Thyroid gland (tissue), 4 donors: ENCODE measurements around the gene ALPL. TPM values are rescaled to one million over a fixed set of nuclear protein-coding genes. Genes with fewer than 3 reads are reported as not detected.
A peak's percentile ranks its signal among the peaks of the same experiment; 100 is the strongest.

Experiments used
- DNase-seq, 2 donors: peaks; one replicate each; pipeline ENCODE4 v3.0.0-alpha.2; 2019
- H3K27ac ChIP-seq, 3 donors: fragments of 200-600 bp; sonication (generic); 1 replicate in 2 of 3; 2 replicates in 1 of 3; pipeline ENCODE4 v1.5.1; 2016 to 2019; ENCODE audit warnings: mild to moderate bottlenecking in 1 of 3, moderate library complexity in 1 of 3
- H3K27me3 ChIP-seq: fragments of 200-600 bp; sonication (generic); one replicate; pipeline ENCODE4 v1.5.1; 2019
- H3K36me3 ChIP-seq, 2 donors: fragments of 200-600 bp; sonication (generic); one replicate each; pipeline ENCODE4 v1.5.1; 2016 to 2019
- H3K4me1 ChIP-seq, 2 donors: fragments of 200-600 bp; sonication (generic); one replicate each; pipeline ENCODE4 v1.5.1; 2017 to 2019
- H3K4me3 ChIP-seq, 3 donors: fragments of 200-600 bp; sonication (generic); replicated peaks in 1 of 3; 1 replicate in 2 of 3; 2 replicates in 1 of 3; pipeline ENCODE4 v1.5.1; 2016; ENCODE audit warnings: mild to moderate bottlenecking in 1 of 3
- H3K9me3 ChIP-seq: fragments of 200-600 bp; sonication (generic); one replicate; pipeline ENCODE4 v1.5.1; 2017
- POLR2A ChIP-seq, 2 donors: fragments of 450-650 bp; IDR thresholded peaks; one replicate each; pipeline ENCODE4 v1.6.1; 2017; ENCODE audit warnings: antibody characterized with exemption in 2 of 2, mild to moderate bottlenecking in 2 of 2, moderate library complexity in 1 of 2
- WGBS, 2 donors: methylation state at CpG; one replicate each; pipeline ENCODE4 v1.1.5; 2017; 5-methylcytosine and 5-hydroxymethylcytosine counted together
- intact Hi-C: fragments of 100-400 bp; cut with DNase I; formaldehyde crosslinking; loops from one replicate; pipeline ENCODE4 v1.15.1; 2023
- total RNA-seq, 4 donors: library from RNA; depleted of rRNA; stranded (reverse); fragments of >200 nt; gene quantifications; one replicate each; pipeline ENCODE4 v1.2.3, GENCODE V29; 2016
- TF ChIP-seq, protein P1 (sequence below), 6 experiments: fragments of 200-600 bp in 3 of 6; fragments of 450-650 bp in 3 of 6; sonication (generic) in 3 of 6; IDR thresholded peaks; one replicate each; pipeline ENCODE4 v1.5.1; 2016 to 2019; ENCODE audit warnings: antibody characterized with exemption in 6 of 6, mild to moderate bottlenecking in 2 of 6, inconsistent platforms in 1 of 6, moderate library complexity in 1 of 6

ALPL gene
- total RNA-seq, 4 donors from 2014 or later, result 4.0 to 15.6 (median 4.5) TPM

DNA sequence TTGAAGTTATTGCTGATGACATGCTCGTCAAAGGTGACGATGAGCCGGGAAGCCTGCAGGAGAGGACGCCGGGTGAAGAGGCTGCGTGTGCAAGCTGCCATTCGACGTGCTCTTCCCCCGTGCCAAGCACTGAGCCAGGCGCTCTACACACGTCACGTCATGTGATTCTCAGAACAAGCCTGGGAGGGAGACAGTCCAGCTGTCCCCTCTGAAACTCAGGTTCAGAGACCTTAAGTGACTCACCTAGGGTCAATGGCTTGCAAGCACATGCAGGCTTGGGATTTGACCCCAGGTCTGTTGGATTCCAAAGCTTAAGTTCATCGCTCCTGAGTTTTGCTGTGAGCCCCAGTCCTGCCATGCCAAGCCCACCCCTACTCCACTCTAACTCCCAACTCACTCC lies 102.8 kb downstream of the ALPL start:
- 94 to 95% methylated on average over 13 of the region's 13 CpGs for WGBS, 2 donors
- Histone ChIP-seq H3K27me3 (no peaks in the 10 kb centered on the region), H3K9me3 (no peaks in the 10 kb centered on the region), H3K36me3 (peaks cover 75 to 85% of the 10 kb centered on the region in 2 donors), H3K4me1 (peaks cover 0 to 7% of the 10 kb centered on the region in 2 donors), H3K4me3 (no peak overlapping the region), H3K27ac (no peak overlapping the region)
- no peak for DNase-seq
- intact Hi-C loops, result no loop called here
- TF ChIP-seq, protein P1, sequence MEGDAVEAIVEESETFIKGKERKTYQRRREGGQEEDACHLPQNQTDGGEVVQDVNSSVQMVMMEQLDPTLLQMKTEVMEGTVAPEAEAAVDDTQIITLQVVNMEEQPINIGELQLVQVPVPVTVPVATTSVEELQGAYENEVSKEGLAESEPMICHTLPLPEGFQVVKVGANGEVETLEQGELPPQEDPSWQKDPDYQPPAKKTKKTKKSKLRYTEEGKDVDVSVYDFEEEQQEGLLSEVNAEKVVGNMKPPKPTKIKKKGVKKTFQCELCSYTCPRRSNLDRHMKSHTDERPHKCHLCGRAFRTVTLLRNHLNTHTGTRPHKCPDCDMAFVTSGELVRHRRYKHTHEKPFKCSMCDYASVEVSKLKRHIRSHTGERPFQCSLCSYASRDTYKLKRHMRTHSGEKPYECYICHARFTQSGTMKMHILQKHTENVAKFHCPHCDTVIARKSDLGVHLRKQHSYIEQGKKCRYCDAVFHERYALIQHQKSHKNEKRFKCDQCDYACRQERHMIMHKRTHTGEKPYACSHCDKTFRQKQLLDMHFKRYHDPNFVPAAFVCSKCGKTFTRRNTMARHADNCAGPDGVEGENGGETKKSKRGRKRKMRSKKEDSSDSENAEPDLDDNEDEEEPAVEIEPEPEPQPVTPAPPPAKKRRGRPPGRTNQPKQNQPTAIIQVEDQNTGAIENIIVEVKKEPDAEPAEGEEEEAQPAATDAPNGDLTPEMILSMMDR (IDR thresholded peaks at IDR 0.05), result no peak
- TF ChIP-seq POLR2A (IDR thresholded peaks at IDR 0.05), result no peak

DNA sequence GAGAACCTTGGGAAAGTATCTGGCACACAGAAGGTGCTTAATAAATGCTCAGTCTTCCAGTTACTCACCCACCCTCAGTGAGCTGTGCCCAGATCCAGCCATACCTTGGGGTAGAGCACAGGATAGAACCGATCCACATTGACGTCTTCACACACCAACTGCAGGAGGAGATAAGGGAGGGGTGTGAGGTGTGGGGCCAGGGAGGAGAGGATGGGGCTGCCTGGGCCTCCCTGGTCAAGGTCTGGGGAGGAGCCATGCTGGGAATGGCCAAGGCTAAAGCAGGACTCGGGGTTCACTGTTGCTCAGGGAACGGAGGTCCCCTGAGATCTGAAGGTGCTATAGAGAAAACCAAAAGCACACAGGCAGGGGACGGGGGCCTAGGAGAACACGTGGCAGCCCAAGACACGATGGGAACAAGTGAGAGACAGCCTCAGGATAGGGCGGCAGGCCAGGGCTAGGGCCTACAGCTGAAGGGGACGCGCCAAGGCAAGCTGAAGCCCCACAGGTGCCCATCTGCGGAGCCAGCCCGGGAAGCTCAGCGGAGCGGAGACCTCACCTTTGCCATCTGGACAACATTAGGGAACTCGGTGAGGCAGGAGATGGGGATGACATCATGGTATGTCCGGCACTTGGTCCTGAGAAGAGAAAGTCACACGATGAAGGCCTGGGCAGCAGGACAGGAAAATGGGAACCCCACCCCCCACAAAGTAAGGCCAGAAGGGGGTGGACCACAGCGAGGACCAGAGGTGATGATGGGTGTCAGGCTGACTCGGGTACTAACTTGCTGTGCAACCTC lies 104.0 kb downstream of the ALPL start:
- peaks cover 0 to under 1% of the 10 kb centered on the region in 2 donors for H3K4me1 ChIP-seq
- no peaks in the 10 kb centered on the region for H3K9me3 ChIP-seq
- H3K4me3 ChIP-seq, result no peak overlapping the region
- intact Hi-C loops, result no loop called here
- peak overlapping the region in 1 of 3 donors; percentile 7 for H3K27ac ChIP-seq
- TF ChIP-seq, protein P1 (IDR thresholded peaks at IDR 0.05), result no peak
- TF ChIP-seq POLR2A (IDR thresholded peaks at IDR 0.05), result no peak
- no peaks in the 10 kb centered on the region for H3K27me3 ChIP-seq
- no peak for DNase-seq
- WGBS, 2 donors, result 87 to 91% methylated on average over 19 of the region's 19 CpGs
- H3K36me3 ChIP-seq, result peaks cover 80 to 90% of the 10 kb centered on the region in 2 donors

DNA sequence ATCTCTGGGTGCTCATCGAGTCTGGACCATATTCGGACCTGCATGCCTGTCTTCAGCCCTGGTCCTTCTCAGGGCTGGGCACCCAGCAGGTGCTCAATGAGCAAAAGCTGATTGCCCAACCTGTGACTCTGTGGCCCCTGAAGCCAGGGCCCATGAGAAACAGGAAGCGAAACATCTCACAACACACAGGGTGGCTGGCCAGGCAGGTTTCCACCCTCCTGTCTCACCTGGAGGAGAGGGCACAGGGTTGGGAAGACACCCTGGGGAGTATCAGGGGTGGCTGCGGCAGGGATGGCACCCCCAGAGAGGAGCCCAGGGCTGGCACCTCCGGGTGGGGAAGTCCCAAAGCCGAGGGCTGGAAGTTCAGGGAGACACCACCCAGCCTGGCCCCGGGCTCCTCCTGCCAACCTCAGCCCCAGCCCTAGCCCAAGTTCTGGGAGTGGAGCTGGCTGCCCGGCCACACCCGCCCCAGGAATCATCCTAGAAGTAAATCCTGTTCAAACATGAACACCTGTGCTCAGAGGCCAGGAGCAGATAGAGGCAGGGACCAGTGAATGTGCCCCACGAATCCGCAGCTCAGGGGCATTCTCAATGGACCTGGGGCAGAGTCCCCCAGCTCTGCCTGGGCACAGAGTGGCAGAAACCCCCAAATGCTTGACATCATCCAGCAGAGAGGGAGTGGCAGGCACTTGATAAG lies 105.3 kb downstream of the ALPL start:
- Histone ChIP-seq H3K4me3 (no peak overlapping the region), H3K9me3 (no peaks in the 10 kb centered on the region), H3K4me1 (peaks cover 10 to 14% of the 10 kb centered on the region in 2 donors), H3K27ac (peak overlapping the region in 1 of 3 donors; percentile 38), H3K27me3 (no peaks in the 10 kb centered on the region), H3K36me3 (peaks cover 69 to 79% of the 10 kb centered on the region in 2 donors)
- WGBS, 2 donors, result 85 to 91% methylated on average over 4 to 9 of the region's 11 CpGs
- TF ChIP-seq, protein P1 (IDR thresholded peaks at IDR 0.05), result no peak
- TF ChIP-seq POLR2A (IDR thresholded peaks at IDR 0.05), result no peak
- DNase-seq, result no peak
- intact Hi-C loops, result no loop called here

DNA sequence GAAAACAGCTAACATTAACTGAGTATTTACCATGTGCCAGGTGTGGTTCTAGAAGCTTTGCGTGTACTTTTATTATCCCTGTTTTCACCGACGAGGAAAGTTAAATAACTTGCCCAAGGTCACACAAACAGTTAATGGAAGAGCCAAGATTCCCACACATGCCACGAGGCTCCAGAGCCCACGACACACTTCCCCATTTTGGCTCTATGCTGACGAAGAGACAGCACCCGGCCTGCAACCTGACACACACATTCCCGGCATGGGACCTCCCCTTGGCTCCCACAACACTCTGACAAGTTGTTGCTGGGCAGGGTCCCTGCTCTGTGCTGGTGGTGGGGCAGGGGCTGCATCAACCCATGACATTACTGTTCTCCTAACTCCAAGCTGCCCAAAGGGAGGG lies 107.1 kb downstream of the ALPL start:
- no peak for DNase-seq
- Histone ChIP-seq H3K4me3 (no peak overlapping the region), H3K36me3 (peaks cover 52 to 61% of the 10 kb centered on the region in 2 donors), H3K27me3 (no peaks in the 10 kb centered on the region), H3K9me3 (no peaks in the 10 kb centered on the region), H3K27ac (no peak overlapping the region), H3K4me1 (peaks cover 21 to 22% of the 10 kb centered on the region in 2 donors)
- no peak for TF ChIP-seq POLR2A (IDR thresholded peaks at IDR 0.05)
- intact Hi-C loops, result no loop called here
- 76 to 85% methylated on average over 8 of the region's 8 CpGs for WGBS, 2 donors

DNA sequence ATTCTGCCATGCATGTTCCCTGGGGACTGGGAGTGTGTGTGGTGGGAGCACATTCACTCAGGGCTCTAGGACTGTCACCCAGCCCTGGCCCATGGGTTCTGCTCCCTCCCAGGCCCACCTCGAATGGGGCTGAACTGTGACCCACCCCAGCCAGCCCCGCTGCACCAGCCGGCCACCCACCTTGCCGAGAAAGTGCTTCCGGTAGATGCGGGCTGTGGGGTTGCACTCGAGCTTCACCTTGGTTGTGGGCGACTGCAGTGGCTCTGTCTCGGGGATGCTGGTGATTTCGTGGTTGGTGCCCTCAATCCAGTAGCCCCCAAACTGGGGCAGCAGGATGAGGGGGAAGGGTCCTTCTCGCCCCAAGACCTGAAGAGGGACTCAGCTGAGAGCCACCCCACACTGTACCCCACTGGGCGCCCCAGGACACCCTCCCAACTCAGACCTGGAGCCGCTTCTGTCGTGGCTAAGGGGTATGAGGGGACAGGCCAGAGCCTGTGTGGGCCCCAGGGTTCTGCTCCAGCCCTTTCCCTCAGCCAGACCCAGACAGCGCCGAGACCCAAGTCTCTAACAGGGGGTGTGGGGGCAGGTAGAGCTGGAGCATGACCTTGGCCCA lies 108.0 kb downstream of the ALPL start:
- intact Hi-C loops, result no loop called here
- H3K27me3 ChIP-seq, result no peaks in the 10 kb centered on the region
- peaks cover 22 to 25% of the 10 kb centered on the region in 2 donors for H3K4me1 ChIP-seq
- no peaks in the 10 kb centered on the region for H3K9me3 ChIP-seq
- no peak for DNase-seq
- peak overlapping the region in 2 of 3 donors; percentile 10 to 90 for H3K27ac ChIP-seq
- no peak for TF ChIP-seq POLR2A (IDR thresholded peaks at IDR 0.05)
- TF ChIP-seq, protein P1 (IDR thresholded peaks at IDR 0.05), result no peak
- peaks cover 44 to 52% of the 10 kb centered on the region in 2 donors for H3K36me3 ChIP-seq
- no peak overlapping the region for H3K4me3 ChIP-seq
- WGBS, 2 donors, result 95 to 97% methylated on average over 10 to 14 of the region's 16 CpGs
